GM21381 (cell line): Measurements from ENCODE around the gene DOK3.

Experiments
- ATAC-seq: cut with Tn5 transposase; IDR thresholded peaks from one replicate; pipeline ENCODE4 v1.9.1; 2021; ENCODE audit warnings: mild to moderate bottlenecking, moderate library complexity; ENCODE audit not compliant: unreplicated experiment

DOK3 gene

GRCh38 chr5:177453852-177454396 is 55.7 kb downstream of the DOK3 start:
- peak; percentile 1 for ATAC-seq

GRCh38 chr5:177452688-177453638 is 56.7 kb downstream of the DOK3 start:
- no peak for ATAC-seq
